ENCODE data around the gene SIGLEC1. TPM values are rescaled to one million over a fixed set of nuclear protein-coding genes. Genes with fewer than 3 reads are reported as not detected.

Gene SIGLEC1
- total RNA-seq, result not detected

DNA sequence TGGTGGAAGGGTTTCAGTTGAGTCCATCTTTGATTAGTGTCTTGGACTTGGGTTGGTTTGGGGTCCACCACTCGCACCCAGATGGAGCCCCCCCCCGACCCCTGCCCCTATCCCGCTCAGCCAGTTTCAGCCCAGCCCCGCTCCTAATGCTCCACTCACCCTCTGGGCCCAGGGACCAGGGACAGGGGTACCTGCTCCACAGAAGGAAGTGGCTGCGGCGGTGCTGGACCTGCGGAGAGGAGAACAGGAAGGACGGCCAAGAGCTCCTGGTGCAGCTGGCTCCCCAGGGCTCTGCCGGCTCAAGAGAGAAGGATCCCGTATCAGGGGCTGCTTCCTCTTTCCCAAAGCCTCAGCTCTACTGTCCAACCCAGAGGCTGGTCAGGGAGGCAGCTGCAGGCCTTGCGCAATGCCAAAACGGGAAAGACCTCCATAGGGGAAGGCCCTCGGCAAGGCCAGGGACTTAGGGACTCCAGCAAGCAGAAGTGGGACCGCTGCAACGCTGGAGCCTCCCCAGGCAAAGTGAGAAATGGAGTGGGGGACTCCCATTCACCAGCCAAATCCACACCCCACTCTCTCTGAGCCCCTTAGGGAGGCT lies at the start of gene SIGLEC1:
SIGLEC1 (minus strand) TSS at position 322 of the 595 bp plus-strand sequence. CDS start 5,472 bp downstream, outside the sequence.
- H3K4me3 Mint-ChIP-seq, result no peak within 1 kb of the TSS
- H3K36me3 Mint-ChIP-seq (ENCODE audit: low read depth), result no peaks in the 10 kb centered on the region
- ChIA-PET CTCF (interaction anchor here (0.6 to 1.3 kb wide), 4 partner anchors 16 to 1150 kb away, joined by 3 to 5 read pairs (median 3); no protein-coding TSS in a partner anchor), POLR2A (interaction anchor here (0.6 kb wide), 1 partner anchor 36 kb away, joined by 3 read pairs; no protein-coding TSS in a partner anchor)
- no peak within 1 kb of the TSS for H3K27ac Mint-ChIP-seq
- no peaks in the 10 kb centered on the region for H3K9me3 Mint-ChIP-seq (ENCODE audit: low read depth)
- DNase-seq, result no peak
- H3K4me1 Mint-ChIP-seq, result no peaks in the 10 kb centered on the region
- ATAC-seq, result no peak
- intact Hi-C loops (cut with DNase I, micrococcal nuclease), result no loop called here
- H3K27me3 Mint-ChIP-seq, result no peaks in the 10 kb centered on the region

DNA sequence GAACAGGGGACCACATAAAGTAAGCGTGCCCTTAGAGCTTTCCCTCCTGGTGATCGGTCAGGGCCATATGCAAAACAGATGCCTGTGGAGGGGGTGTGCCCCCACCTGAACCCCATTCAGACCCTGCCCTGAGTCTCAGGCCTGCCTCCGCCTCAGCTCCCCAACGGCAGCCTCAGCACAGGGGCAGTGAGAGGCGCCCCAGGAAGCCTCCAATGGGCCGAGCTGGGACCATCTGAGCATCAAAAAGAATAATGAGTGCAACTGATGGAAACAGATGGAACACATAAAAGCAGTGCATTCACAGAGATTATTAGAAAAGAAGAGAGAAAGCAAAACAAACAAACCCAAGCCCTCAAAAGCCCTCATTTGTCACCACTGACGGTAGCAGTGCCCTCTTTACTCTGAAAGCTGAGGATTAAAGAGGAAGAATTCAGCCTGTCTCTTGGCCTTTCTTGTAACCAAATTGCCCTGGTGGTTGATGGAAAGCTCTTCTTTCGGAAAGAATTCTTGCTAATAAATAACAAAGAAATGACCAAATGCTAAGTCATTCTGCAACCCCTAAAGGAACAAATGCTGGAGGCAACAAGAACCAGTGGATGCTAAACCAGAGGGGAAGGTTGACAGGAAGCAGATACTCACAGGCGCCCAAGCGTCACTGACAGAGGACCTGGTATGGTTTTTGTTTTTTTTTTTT lies 48.4 kb upstream of the SIGLEC1 start:
- Mint-ChIP-seq H3K4me1 (peaks cover 3% of the 10 kb centered on the region), H3K4me3 (no peak overlapping the region), H3K9me3 (ENCODE audit: low read depth) (no peaks in the 10 kb centered on the region), H3K36me3 (ENCODE audit: low read depth) (peaks cover 14% of the 10 kb centered on the region), H3K27ac (no peak overlapping the region), H3K27me3 (no peaks in the 10 kb centered on the region)
- ChIA-PET POLR2A (no interaction called here), CTCF (interaction anchor here (0.7 to 1.2 kb wide), 2 partner anchors 84 to 94 kb away, joined by 3 read pairs; no protein-coding TSS in a partner anchor)
- ATAC-seq (no peak), DNase-seq (no peak)
- intact Hi-C loops (cut with DNase I, micrococcal nuclease), result no loop called here

DNA sequence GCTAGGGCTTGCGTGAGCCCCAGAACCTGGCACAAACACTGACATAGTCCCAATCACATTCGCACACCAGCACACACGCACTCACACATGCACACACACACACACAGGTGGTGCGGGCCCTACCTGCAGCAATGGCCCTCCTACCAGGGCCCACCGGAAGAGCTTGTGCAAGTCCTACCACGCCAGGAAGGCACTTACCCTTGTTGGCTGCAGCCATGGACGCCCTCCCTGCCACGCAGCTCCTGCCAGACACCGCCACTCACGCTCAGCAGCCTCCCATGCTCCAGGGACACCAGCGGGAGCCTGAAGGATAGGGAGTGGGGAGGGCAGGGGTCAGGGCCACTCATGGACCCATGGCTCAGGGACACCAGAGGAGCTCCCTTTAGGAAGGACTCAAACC lies 47.5 kb upstream of the SIGLEC1 start:
- POLR2A ChIA-PET, result no interaction called here

DNA sequence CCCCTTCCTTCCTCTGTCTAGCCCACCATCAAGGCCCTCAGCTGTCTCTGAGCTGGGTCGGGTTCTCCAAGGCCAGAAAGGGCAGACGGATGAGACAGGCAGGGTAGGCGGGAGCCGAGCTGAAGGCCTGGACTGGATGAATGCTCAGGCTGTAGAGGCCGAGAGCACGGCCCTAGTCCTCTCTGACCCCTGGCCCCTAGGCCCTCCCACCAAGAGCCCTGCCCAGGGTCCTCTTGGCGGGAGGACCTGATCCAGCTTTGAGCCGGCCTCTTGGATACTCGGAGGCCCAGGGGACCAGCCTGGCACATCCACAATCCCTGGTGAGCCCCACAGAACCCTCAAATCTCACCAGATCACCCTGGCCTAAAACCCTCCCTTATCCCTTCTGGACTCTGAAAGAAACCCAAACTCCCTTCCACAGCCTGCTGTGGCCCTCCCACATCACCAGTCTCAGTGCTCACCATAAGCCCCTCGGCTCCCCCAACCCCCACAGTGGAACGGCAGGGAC lies 47.0 kb upstream of the SIGLEC1 start:
- Mint-ChIP-seq H3K9me3 (ENCODE audit: low read depth) (no peaks in the 10 kb centered on the region), H3K4me1 (no peaks in the 10 kb centered on the region), H3K4me3 (no peak overlapping the region), H3K36me3 (ENCODE audit: low read depth) (peaks cover 14% of the 10 kb centered on the region), H3K27ac (no peak overlapping the region), H3K27me3 (no peaks in the 10 kb centered on the region)
- intact Hi-C loops (cut with DNase I, micrococcal nuclease), result no loop called here
- ChIA-PET CTCF (interaction anchor here (0.7 to 1.2 kb wide), 2 partner anchors 15 to 83 kb away, joined by 3 read pairs; no protein-coding TSS in a partner anchor), POLR2A (no interaction called here)
- DNase-seq, result no peak
- no peak for ATAC-seq

More for the DNA sequence above, 47.5 kb upstream of the SIGLEC1 start:
- Mint-ChIP-seq H3K4me1 (no peaks in the 10 kb centered on the region), H3K36me3 (ENCODE audit: low read depth) (peaks cover 14% of the 10 kb centered on the region), H3K27ac (no peak overlapping the region), H3K4me3 (no peak overlapping the region), H3K9me3 (ENCODE audit: low read depth) (no peaks in the 10 kb centered on the region), H3K27me3 (no peaks in the 10 kb centered on the region)
- ATAC-seq, result no peak
- no peak for DNase-seq
- intact Hi-C loops (cut with DNase I, micrococcal nuclease), result no loop called here
- CTCF ChIA-PET, result interaction anchor here (0.7 to 1.2 kb wide), 2 partner anchors 83 to 95 kb away, joined by 3 read pairs; no protein-coding TSS in a partner anchor

DNA sequence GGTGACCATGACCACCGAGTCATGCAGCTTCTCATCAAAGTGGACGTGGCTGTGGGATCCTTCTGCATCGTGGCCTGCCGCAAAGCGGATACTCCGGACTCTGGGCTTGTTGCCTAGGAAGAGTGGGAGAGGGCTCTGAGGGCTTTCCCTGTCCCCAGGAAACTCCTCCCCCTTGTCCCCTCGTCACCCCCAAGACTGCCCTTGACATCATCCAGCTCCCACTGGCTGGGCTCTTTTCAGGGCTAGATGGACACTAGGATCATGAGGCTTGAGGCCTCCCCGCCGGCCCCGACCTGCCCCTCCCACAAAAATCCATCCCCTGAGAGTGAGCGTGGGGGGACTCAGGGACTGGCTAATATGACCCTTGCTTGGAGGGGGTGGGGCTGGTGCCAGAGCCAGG lies 46.2 kb upstream of the SIGLEC1 start:
- no peak for ATAC-seq
- no peak overlapping the region for H3K27ac Mint-ChIP-seq
- H3K36me3 Mint-ChIP-seq (ENCODE audit: low read depth), result peaks cover 14% of the 10 kb centered on the region
- intact Hi-C loops (cut with DNase I, micrococcal nuclease), result no loop called here
- CTCF ChIA-PET, result no interaction called here
- H3K4me1 Mint-ChIP-seq, result no peaks in the 10 kb centered on the region
- POLR2A ChIA-PET, result interaction anchor here (1.1 kb wide), 1 partner anchor 9 kb away, joined by 5 read pairs; the partner anchor contains the start of gene ADISSP
- no peak overlapping the region for H3K4me3 Mint-ChIP-seq
- H3K27me3 Mint-ChIP-seq, result no peaks in the 10 kb centered on the region
- no peak for DNase-seq
- no peaks in the 10 kb centered on the region for H3K9me3 Mint-ChIP-seq (ENCODE audit: low read depth)

DNA sequence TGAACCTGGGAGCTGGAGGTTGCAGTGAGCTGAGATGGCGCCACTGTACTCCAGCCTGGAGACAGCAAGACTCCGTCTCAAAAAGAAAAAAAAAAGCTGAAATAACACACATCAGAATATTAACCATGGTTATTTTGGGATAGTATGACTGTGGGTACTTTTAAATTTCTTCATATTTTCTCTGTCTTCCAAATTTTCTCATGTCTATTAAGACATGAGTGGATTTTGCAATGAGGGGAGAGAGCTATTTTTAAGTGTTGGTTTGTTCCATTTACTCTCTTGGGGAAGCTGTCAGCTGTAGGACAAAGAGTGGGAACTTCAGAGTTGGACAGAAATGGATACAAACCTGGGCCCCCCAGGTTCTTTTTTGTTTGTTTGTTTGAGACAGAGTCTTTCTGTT lies 44.9 kb upstream of the SIGLEC1 start:
- ATAC-seq, result no peak
- no peak for DNase-seq
- ChIA-PET POLR2A (interaction anchor here (0.6 to 0.7 kb wide), 3 partner anchors 39 to 264 kb away, joined by 3 to 16 read pairs (median 6); partner anchors contain the start of gene CDC25B), CTCF (interaction anchor here (0.6 to 1.1 kb wide), 7 partner anchors 9 to 376 kb away, joined by 3 to 4 read pairs (median 3); no protein-coding TSS in a partner anchor)
- H3K4me1 Mint-ChIP-seq, result peaks cover 4% of the 10 kb centered on the region
- no peaks in the 10 kb centered on the region for H3K27me3 Mint-ChIP-seq
- no peak overlapping the region for H3K4me3 Mint-ChIP-seq
- no peak overlapping the region for H3K27ac Mint-ChIP-seq
- H3K36me3 Mint-ChIP-seq (ENCODE audit: low read depth), result peaks cover 16% of the 10 kb centered on the region
- intact Hi-C loops (cut with DNase I, micrococcal nuclease), result no loop called here
- H3K9me3 Mint-ChIP-seq (ENCODE audit: low read depth), result no peaks in the 10 kb centered on the region

DNA sequence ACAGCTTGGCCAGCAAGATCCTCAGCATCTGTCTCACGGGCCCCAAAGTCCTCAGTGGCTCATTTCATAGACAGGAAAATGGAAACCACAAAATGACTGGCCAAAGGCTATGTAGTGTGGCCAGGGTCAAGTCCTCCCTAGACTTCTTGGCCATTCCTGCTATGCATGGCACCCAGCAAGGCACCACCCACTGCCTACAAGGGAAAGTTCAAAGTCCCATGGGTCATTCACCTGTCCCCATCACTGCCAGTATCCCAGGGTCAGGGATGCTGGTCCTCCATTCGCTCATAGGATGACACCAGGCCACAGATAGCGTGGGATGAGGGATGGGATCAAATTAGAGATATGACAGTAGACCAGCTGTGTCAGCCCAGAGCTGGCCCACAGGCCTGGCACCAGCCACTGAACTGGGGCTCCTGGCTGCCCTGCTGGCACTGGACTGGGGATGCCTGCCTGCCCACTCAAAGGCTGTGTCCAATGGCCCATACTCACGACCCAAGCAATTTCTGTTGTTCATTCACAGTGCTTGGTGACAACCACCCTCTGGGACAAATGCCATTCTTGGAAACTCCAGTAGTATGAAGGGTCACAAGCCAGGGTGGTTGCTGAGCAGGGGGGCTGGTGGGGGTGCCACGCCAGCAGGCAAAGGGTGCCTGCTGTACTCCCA lies 43.5 kb upstream of the SIGLEC1 start:
- DNase-seq, result no peak
- intact Hi-C loops (cut with DNase I, micrococcal nuclease), result no loop called here
- Mint-ChIP-seq H3K27ac (no peak overlapping the region), H3K4me3 (no peak overlapping the region), H3K4me1 (peaks cover 7% of the 10 kb centered on the region), H3K27me3 (peaks cover under 1% of the 10 kb centered on the region), H3K36me3 (ENCODE audit: low read depth) (peaks cover 13% of the 10 kb centered on the region), H3K9me3 (ENCODE audit: low read depth) (no peaks in the 10 kb centered on the region)
- ATAC-seq, result no peak
- ChIA-PET CTCF (interaction anchor here (0.6 to 1.1 kb wide), 3 partner anchors 12 to 100 kb away, joined by 3 to 5 read pairs (median 3); no protein-coding TSS in a partner anchor), POLR2A (no interaction called here)

DNA sequence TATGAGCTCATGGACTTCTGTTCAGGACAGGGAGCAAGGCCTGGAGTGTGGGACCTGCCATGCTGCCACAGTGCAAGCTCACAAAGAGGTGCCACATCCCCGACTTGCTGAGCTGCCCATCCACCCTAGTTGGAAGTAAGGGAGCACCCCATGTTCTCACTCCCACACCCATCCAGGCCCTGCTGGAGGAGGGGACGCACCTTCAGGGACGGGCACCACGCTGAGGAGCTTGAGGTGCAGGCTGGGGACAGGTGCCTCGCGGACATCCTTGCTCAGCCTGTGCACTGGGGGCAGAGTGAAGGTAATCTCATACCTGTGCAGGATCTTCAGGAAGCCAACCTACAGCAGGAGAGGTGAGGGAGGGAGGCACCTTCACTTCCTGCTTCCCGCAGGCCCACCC lies 42.9 kb upstream of the SIGLEC1 start:
- no peak for DNase-seq
- ChIA-PET CTCF (interaction anchor here (0.5 to 1.4 kb wide), 6 partner anchors 12 to 329 kb away, joined by 3 to 5 read pairs (median 3); partner anchors contain the start of gene SPEF1), POLR2A (interaction anchor here (0.7 kb wide), 1 partner anchor 10 kb away, joined by 4 read pairs; no protein-coding TSS in a partner anchor)
- no peaks in the 10 kb centered on the region for H3K9me3 Mint-ChIP-seq (ENCODE audit: low read depth)
- H3K36me3 Mint-ChIP-seq (ENCODE audit: low read depth), result peaks cover 13% of the 10 kb centered on the region
- no peak overlapping the region for H3K4me3 Mint-ChIP-seq
- H3K27me3 Mint-ChIP-seq, result peaks cover 3% of the 10 kb centered on the region
- no peak overlapping the region for H3K27ac Mint-ChIP-seq
- peaks cover 7% of the 10 kb centered on the region for H3K4me1 Mint-ChIP-seq
- ATAC-seq, result no peak
- intact Hi-C loops (cut with DNase I, micrococcal nuclease), result no loop called here

DNA sequence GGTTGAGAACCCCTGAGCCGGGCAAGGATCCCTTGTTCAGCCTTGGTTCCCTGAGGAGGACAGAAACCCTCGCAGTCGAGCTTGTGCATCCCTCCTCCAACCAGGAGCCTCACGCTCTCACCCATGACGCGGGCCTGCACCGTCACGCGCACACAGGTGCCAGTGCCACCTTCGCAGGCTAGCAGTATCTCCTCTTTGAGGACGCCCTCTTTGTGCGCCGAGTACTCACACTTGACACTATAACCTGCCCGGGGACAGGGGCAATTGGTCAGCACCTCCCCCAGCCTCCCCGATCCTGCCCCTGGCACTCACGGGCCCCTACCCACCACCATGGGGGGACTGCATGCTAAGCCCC lies 41.9 kb upstream of the SIGLEC1 start:
- Mint-ChIP-seq H3K4me1 (peaks cover 7% of the 10 kb centered on the region), H3K4me3 (no peak overlapping the region), H3K9me3 (ENCODE audit: low read depth) (no peaks in the 10 kb centered on the region), H3K27ac (no peak overlapping the region), H3K36me3 (ENCODE audit: low read depth) (peaks cover 13% of the 10 kb centered on the region), H3K27me3 (peaks cover 3% of the 10 kb centered on the region)
- intact Hi-C loops (cut with DNase I, micrococcal nuclease), result no loop called here
- no peak for ATAC-seq
- ChIA-PET POLR2A (no interaction called here), CTCF (interaction anchor here (0.9 to 1.4 kb wide), 4 partner anchors 9 to 330 kb away, joined by 3 to 4 read pairs (median 4); no protein-coding TSS in a partner anchor)
- DNase-seq, result no peak

DNA sequence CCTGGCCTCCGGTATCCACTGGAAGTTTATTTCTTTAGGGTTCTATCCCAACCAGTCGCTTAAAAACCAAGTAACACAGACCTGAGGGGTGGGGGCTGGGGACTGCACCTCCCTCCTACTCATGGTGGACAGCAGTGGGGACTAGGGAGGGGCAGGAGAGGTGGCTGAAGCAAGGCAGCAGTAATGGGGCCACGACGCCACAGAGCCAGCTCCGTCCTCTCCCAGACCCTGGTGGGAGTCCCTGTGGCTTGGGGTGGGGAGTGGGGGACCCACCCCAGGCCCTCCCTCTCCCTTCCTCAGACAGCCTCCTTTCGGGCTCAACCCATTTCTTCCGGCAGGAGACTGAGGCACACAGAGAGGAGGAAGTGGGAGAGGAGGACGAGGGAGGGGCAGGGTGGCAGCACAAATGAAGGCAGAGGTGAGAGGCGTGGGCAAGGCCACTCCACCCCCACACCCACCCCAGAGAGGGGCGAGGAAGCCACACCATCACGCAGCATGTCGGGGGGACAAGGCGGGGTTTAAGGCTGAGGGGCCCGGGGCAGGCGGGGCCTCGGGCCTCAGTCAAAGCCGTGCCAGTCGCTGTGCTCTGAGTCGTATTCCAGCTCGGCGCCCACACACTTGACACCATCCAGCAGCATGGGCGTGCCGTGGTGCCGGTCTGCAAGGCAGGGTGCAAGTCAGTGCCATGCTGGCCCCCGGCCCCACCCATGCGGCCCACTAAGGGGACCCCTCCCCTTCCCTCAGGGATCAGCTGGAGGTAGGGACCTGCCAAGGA lies 41.3 kb upstream of the SIGLEC1 start:
- Mint-ChIP-seq H3K9me3 (ENCODE audit: low read depth) (no peaks in the 10 kb centered on the region), H3K4me3 (no peak overlapping the region), H3K36me3 (ENCODE audit: low read depth) (peaks cover 13% of the 10 kb centered on the region), H3K27ac (no peak overlapping the region), H3K27me3 (peaks cover 3% of the 10 kb centered on the region), H3K4me1 (peaks cover 7% of the 10 kb centered on the region)
- ATAC-seq (no peak), DNase-seq (no peak)
- intact Hi-C loops (cut with DNase I, micrococcal nuclease), result loop anchor here (1.0 to 2.0 kb wide), 4 partner anchors 13 to 102 kb away; partner anchors contain the start of genes ADISSP (in 1 of the 2), CENPB (in 1 of the 2) and MAVS (in 1 of the 2)
- ChIA-PET POLR2A (no interaction called here), CTCF (interaction anchor here (0.6 to 3.2 kb wide), 6 partner anchors 9 to 332 kb away, joined by 3 to 18 read pairs (median 4); partner anchors contain the start of gene ADISSP)
